Choroid plexus epithelial cell (primary cell): Measurements from ENCODE around the gene FANCC.

ENCODE experiments used
- DNase-seq: peaks from one replicate; pipeline ENCODE4 v3.0.0-alpha.2; 2010; ENCODE audit warnings: low read depth
- H3K4me3 ChIP-seq: 2 replicates; pipeline ENCODE4 v1.5.1; 2011; ENCODE audit warnings: low read depth, mild to moderate bottlenecking, control low read depth, low read length, moderate library complexity
- CTCF ChIP-seq: conservative IDR thresholded peaks from 2 replicates; pipeline ENCODE4 v1.5.1; 2011; ENCODE audit warnings: low read depth, mild to moderate bottlenecking, control low read depth, inconsistent platforms, low read length, moderate library complexity

The FANCC gene

GRCh38 chr9:95174038-95174437 lies 143.5 kb downstream of the FANCC start:
- H3K4me3 ChIP-seq = no peak overlapping the region
- TF ChIP-seq CTCF = no peak
- DNase-seq = no peak

- no peak overlapping the region for H3K4me3 ChIP-seq
- no peak for TF ChIP-seq CTCF
- peak; percentile 47 for DNase-seq
Observed at GRCh38 chr9:95171596-95171995, 145.9 kb downstream of the FANCC start.

GRCh38 chr9:95171001-95171400 lies 146.5 kb downstream of the FANCC start:
- peak overlapping the region; percentile 19 for H3K4me3 ChIP-seq
- DNase-seq = peak; percentile 77
- TF ChIP-seq CTCF = no peak

GRCh38 chr9:95167998-95168397 lies 149.5 kb downstream of the FANCC start:
- DNase-seq = peak; percentile 98
- peak; percentile 91 for TF ChIP-seq CTCF
- no peak overlapping the region for H3K4me3 ChIP-seq

GRCh38 chr9:95165004-95165403 lies 152.5 kb downstream of the FANCC start:
- no peak for DNase-seq
- no peak overlapping the region for H3K4me3 ChIP-seq
- TF ChIP-seq CTCF = no peak

GRCh38 chr9:95157481-95158151 lies 159.9 kb downstream of the FANCC start:
- no peak for TF ChIP-seq CTCF
- peak; percentile 98 for DNase-seq
- H3K4me3 ChIP-seq = no peak overlapping the region

- no peak for TF ChIP-seq CTCF
- no peak overlapping the region for H3K4me3 ChIP-seq
- DNase-seq = no peak
Observed at GRCh38 chr9:95156074-95156473, 161.4 kb downstream of the FANCC start.
